ENCODE measurements around the gene KRTAP12-1.
"Not testable (repeated sequence)": the region's sequence is repeated elsewhere in the genome, so short reads cannot be mapped to it uniquely, and the experiment has no call there.

The KRTAP12-1 gene

GRCh38 chr21:44638506-44639330 is 43.2 kb downstream of the KRTAP12-1 start:
- not testable (repeated sequence) for DNase-seq

GRCh38 chr21:44637851-44638348 is 44.1 kb downstream of the KRTAP12-1 start:
- DNase-seq: not testable (repeated sequence)

GRCh38 chr21:44637018-44637850 is 44.7 kb downstream of the KRTAP12-1 start, which contains the start of gene KRTAP10-10:
Gene KRTAP10-10, plus strand, starts transcription at chr21:44637356. Its CDS starts 62 bp downstream, at chr21:44637418.
- DNase-seq: no peak

- DNase-seq: no peak
Measured at GRCh38 chr21:44636209-44637017, 45.5 kb downstream of the KRTAP12-1 start.

GRCh38 chr21:44632067-44632466 is 49.9 kb downstream of the KRTAP12-1 start:
- DNase-seq: no peak
